GM18858 (cell line): ENCODE data around the gene DONSON.

Experiments
- ATAC-seq: cut with Tn5 transposase; IDR thresholded peaks from one replicate; pipeline ENCODE4 v1.9.1; 2021; ENCODE audit not compliant: unreplicated experiment

The DONSON gene

DNA sequence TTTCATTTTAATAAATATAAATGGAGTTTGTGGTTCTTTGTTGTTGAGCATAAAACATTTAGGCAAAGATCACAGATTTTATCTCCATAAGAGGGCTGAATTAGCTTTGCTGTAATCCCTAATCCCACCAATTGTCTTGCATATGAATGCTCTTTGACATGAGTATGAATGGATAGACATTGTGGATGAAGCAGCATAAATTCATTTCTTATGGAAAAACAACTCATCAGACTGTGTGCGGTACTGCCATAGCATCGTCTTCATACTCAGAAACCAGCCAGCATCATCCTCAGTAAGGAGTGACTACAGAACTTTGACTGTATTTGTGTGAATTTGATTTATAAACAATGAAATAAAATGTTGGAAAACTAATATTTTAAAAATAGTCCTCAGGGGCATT, 26.1 kb downstream of the DONSON start:
- no peak for ATAC-seq

DNA sequence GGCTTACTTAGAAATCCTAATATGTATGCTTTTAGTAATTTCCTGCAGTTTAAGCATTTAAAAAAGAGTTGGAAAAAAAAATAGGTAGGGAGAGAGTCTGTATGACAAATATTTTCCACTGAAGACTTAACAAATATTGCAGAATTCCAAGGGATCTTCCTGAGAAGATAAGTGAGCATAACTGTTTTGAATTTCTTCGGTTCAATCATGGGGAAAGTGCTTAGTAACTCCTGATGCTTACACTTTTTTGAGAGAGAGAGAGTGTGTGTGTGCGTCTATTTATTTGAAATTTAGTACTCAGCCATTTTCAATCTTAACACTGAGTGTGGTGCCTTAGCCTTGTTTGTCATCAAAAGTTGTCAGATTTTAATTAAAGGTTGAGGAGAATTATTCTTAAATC, 27.1 kb downstream of the DONSON start:
- no peak for ATAC-seq

DNA sequence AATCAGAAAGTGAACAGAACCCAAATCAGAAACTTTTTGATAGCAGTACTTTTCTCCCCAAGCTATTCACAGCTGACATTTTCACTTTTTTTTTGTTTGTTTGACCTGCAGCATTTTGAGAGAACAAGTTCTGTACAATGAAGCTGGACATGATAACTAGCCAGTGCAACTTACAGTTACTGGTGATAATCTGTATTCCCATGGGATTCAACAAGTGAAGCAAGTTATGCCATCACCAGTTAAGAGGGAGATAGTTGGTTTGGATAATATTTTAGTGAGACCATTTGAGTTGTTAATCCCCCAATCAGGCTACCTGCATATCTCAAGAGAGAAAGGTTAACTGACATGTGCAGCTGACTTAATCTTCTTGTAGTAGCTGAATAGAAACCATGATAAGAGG, 27.5 kb downstream of the DONSON start:
- no peak for ATAC-seq

DNA sequence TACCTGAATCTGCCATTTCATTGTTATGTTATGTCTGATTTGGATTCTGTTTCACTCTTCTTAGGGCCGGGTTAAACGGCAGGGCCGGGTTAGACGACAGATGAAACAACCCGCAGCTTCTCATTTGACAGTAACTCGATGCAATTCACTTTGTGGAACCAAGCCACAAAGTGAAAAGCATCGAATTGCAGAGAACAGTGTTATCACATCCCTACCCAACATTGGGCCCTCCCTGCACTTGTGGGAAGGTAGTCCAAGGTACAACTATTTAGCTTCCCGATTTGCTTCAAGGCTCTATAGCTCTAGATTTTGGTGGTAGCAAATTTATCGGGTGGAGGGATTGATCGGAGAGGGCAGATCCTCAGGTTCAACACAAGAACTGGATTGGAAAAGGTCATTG, 28.7 kb downstream of the DONSON start:
- no peak for ATAC-seq

DNA sequence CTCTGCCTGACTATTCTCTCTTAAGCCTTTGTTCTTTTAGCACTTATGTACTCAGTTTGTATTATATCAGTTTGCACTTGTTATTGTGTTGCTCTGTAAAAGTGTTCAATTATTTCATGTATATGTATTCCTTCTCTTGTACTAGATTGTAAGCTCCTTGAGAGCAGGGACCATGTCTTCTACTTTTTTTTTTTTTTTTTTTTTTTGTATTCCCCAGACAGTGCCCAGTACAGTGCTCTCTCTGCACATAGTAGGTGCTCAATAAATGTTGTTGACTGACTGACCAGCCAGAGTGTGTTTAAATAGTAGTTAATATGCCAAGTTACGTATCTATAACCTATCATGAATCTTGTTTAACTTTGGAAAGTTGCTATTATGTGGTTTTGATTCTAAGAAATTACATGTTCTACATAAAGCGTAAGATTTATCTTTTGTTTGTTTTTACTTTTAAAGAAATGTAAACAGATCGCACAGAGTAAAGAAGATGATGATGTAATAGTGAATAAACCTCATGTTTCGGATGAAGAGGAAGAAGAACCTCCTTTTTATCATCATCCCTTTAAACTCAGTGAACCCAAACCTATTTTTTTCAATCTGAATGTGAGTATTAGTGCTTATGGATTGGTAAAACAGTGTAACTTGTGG, 29.6 kb downstream of the DONSON start:
- no peak for ATAC-seq

DNA sequence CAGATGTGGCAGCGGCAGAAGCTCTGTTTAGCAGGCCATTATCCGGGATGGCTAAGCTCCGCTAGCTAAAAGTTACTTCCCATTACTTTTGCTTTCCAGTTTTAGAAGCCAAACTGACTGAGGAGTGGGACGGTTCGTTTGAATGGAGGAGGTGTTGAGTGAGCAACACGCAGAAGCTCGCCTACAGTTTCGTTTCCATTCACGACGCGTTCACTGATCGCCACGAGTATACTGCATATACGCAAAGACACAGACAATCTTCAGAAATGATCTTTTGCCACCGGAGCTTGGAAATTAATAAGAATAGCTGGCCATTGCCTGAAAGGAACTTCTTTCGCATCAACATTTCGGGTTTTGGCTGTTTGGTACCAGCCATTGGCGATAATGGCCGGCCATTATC, 31.0 kb downstream of the DONSON start:
- ATAC-seq = no peak

GRCh38 chr21:33554982-33555344, 33.5 kb downstream of the DONSON start:
- ATAC-seq = no peak

GRCh38 chr21:33554236-33554981, 34.1 kb downstream of the DONSON start:
- ATAC-seq = no peak

GRCh38 chr21:33552999-33553598, 35.4 kb downstream of the DONSON start:
- ATAC-seq = no peak

DNA sequence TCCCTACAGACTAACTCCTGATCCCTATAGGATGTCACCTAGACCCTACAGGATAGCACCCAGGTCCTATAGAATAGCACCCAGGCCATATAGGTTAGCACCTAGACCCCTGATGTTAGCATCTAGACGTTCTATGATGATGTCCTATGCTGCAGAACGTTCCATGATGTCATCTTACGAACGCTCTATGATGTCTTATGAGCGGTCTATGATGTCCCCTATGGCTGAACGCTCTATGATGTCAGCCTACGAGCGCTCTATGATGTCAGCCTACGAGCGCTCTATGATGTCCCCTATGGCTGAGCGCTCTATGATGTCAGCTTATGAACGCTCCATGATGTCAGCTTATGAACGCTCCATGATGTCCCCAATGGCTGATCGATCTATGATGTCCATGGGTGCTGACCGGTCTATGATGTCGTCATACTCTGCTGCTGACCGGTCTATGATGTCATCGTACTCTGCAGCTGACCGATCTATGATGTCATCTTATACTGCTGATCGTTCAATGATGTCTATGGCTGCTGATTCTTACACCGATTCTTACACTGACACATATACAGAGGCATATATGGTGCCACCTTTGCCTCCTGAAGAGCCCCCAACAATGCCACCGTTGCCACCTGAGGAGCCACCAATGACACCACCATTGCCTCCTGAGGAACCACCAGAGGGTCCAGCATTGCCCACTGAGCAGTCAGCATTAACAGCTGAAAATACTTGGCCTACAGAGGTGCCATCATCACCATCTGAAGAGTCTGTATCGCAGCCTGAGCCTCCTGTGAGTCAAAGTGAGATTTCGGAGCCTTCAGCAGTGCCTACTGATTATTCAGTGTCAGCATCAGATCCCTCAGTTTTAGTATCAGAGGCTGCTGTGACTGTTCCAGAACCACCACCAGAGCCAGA, 36.1 kb downstream of the DONSON start:
- no peak for ATAC-seq

- no peak for ATAC-seq
These were observed 36.8 kb downstream of the DONSON start for GRCh38 chr21:33551664-33552063.

DNA sequence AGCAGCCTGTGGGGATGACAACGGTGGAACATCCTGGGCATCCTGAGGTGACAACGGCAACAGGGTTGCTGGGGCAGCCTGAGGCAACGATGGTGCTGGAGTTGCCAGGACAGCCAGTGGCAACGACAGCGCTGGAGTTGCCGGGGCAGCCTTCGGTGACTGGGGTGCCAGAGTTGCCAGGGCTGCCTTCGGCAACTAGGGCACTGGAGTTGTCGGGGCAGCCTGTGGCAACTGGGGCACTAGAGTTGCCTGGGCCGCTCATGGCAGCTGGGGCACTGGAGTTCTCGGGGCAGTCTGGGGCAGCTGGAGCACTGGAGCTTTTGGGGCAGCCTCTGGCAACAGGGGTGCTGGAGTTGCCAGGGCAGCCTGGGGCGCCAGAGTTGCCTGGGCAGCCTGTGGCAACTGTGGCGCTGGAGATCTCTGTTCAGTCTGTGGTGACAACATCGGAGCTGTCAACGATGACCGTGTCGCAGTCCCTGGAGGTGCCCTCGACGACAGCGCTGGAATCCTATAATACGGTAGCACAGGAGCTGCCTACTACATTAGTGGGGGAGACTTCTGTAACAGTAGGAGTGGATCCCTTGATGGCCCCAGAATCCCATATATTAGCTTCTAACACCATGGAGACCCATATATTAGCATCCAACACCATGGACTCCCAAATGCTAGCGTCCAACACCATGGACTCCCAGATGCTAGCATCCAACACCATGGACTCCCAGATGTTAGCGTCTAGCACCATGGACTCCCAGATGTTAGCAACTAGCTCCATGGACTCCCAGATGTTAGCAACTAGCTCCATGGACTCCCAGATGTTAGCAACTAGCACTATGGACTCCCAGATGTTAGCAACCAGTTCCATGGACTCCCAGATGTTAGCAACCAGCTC, 37.5 kb downstream of the DONSON start:
- no peak for ATAC-seq

DNA sequence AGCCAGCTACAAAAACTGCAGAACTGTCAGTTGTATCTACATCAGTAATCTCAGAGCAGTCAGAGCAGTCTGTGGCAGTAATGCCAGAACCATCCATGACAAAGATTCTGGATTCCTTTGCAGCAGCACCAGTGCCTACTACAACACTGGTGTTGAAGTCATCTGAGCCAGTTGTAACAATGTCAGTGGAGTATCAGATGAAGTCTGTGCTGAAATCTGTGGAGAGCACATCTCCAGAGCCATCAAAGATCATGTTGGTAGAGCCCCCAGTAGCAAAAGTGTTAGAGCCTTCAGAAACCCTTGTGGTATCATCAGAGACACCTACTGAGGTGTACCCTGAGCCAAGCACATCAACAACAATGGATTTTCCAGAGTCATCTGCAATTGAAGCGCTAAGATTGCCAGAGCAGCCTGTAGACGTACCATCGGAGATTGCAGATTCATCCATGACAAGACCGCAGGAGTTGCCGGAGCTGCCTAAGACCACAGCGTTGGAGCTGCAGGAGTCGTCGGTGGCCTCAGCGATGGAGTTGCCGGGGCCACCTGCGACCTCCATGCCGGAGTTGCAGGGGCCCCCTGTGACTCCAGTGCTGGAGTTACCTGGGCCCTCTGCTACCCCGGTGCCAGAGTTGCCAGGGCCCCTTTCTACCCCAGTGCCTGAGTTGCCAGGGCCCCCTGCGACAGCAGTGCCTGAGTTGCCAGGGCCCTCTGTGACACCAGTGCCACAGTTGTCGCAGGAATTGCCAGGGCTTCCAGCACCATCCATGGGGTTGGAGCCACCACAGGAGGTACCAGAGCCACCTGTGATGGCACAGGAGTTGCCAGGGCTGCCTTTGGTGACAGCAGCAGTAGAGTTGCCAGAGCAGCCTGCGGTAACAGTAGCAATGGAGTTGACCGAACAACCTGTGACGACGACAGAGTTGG, 38.4 kb downstream of the DONSON start:
- no peak for ATAC-seq

DNA sequence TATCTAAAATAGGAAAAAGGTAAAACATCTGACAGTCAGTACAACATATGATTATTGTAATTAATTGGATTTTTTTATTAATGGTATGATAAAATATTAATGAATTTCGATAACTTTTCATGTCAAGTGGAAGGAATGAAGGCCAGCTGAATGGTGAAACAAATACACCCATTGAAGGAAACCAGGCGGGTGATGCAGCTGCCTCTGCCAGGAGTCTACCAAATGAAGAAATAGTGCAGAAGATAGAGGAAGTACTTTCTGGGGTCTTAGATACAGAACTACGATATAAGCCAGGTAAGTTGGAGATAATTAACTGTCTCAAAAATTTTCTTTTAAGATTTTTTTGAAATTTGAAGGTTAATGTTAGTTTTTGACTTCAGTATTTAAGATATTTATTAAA, 42.4 kb downstream of the DONSON start:
- ATAC-seq = no peak

DNA sequence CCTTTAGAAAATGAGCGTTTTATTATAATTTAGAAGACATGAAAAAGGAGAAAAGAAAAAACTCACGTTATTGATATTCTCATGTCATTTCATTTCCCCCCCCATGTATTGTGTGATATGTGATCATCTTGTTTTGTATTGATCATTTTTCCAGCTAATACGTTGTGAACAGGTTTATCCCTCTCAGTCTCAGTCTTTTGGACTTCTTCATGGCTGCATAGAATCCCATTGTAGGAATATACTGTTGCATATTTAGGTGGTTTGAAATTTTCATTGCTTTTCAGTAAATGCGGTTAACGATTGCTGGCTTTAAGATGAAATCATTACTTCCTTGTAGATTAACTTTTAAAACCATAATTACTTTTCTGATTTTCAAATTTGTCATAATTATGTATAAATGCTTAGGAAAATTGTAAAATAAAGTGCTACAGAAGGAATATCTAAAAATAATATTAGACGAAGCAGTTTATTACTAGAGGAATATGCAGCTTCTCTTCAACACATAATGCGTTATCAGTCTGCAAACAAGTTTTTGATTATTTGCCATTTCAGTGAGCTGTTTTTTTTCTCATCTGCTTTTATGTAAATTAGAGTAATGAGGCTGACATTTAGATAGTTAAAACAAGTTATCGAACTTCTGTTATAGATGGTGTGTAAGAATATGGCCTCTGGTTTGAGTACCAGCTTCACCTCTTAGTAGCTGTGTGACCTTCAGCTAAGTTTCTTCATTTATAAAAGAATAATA, 43.9 kb downstream of the DONSON start:
- ATAC-seq = no peak

- no peak for ATAC-seq
These were observed 44.9 kb downstream of the DONSON start for GRCh38 chr21:33543505-33544129.

DNA sequence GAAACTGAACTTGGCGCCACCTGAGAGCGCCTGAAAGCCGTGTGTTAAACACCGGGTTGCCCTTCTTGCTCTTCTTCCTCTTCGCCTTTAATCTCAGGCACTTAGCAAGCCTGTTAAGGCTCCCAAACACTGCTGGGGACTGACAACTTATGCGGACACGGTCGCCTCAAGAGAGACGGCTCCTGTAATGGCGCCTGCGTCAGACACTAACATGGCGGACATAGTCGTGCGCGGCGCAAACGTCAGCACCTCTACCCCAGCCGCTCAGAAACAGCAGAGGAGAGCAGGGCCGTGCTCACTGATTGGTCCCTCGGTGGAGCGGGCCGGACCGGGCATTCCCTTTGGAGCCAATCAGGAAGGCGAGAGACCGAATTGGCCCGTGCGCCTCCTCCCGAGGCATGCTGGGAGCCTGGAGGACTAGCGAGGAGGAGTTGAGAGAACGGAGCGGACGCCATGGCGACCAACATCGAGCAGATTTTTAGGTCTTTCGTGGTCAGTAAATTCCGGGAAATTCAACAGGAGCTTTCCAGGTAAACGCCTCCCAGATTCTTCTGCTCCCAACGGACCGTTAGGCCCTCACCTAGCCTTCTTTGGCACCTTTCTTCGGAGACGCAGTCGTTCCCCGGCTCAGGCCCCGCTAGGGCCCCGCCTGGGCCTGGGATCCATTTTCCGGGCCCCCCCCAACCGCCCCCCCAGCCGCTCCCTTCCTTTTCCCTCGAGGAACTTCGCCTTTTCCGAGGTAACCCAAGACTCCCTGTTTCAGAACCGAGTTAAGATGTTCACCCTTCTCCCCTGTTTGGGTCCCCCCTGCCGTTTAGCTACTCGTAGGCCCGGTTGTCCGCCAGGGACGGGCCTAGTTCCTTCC, 45.6 kb downstream of the DONSON start, which contains the start of gene SON:
Gene SON (plus strand): TSS at position 399 of the 865 bp plus-strand sequence. CDS start 55 bp downstream, at position 454.
- peak; percentile 83 for ATAC-seq
